Amygdala (tissue), 56 donors: ENCODE measurements around the gene PRIMA1.
A peak's percentile ranks its signal among the peaks of the same experiment; 100 is the strongest.

Source experiments
- DNase-seq, 56 donors: peaks; one replicate each; lab custom pipeline; 2025; lab: John Stamatoyannopoulos, UW

The PRIMA1 gene

GRCh38 chr14:93797536-93797935 is 9.3 kb upstream of the PRIMA1 start:
- DNase-seq = no peak

GRCh38 chr14:93797071-93797470 is 8.8 kb upstream of the PRIMA1 start:
- DNase-seq = no peak

- DNase-seq = no peak
Measured at GRCh38 chr14:93794756-93795155, 6.5 kb upstream of the PRIMA1 start.

DNA sequence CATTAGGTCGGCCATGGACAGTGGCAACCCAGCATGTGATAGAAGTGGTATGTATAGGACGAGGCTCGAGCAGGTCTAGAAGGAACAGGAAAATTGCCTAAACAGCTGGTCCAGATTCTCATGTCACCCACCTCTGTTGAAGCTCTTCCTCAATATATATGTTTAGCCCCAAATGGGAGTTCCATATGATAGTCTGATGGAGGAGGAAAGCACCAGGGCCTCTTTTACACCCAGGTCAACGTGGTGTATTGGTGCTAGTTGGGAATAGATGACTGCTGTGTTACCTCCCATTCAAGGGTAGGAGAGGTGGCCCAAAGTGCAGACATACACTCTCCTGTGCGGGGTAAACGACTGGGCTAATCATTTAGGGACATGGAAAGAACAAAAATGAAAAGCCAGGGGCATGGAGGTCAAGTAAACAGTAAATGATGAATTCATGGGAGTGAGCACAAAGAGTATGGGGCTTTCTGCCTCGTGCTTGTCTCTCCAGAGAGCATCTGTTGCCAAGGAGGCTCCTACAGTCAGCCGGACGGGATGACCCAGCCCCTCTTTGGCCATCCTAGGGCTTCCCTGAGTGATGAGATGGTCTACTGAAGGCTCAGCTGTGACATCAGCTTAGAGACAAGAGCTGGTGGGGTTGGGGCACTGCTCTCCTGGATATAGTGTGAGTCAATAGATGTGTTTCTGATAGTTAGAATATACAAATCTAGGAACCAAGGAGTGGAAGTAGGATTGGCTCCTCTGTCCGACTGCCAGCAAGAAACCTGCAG is 5.5 kb upstream of the PRIMA1 start:
- DNase-seq = no peak

GRCh38 chr14:93792391-93792790 is 4.1 kb upstream of the PRIMA1 start:
- DNase-seq = no peak

GRCh38 chr14:93790966-93791365 is 2.7 kb upstream of the PRIMA1 start:
- DNase-seq = no peak

GRCh38 chr14:93789228-93790130 is 1.2 kb upstream of the PRIMA1 start:
- DNase-seq = peak in 1 of 56 donors; percentile 58

DNA sequence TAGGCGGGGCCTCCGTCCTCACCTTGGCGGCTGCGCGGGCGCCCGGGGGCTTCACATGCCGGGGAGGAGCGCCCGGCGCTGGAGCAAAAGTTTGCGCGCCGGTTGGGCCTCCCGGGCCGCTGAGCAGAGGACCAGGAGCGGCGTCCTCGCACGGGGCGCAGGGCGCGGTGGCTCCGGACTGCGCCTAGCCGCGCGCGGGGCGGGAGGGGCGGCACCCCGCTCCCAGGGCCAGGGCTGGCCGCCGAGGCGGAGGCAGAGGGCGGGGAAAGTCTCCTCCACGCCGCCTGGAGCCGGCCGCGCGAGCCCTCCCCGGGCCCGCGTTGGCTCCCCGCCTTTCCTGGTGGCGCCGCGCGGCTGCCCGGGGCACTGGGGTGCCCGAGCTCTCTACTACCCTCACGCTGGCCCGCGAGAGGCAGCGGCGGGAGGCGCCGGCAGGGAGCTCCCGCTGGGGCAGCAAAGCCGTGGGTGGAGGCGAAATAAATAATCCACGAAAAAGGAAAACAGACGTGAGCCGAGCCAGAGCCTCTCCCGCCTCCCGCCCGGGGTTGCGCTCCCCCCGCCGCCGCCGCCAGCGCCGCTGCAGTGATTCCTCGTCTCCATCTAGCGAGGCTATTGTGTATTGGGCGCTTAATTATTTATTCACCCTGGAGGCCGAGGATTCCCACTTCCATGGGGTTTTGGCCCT is 400 bp upstream of the PRIMA1 start:
- peak in 49 of 56 donors; percentile 14 to 86 (median 60) for DNase-seq

DNA sequence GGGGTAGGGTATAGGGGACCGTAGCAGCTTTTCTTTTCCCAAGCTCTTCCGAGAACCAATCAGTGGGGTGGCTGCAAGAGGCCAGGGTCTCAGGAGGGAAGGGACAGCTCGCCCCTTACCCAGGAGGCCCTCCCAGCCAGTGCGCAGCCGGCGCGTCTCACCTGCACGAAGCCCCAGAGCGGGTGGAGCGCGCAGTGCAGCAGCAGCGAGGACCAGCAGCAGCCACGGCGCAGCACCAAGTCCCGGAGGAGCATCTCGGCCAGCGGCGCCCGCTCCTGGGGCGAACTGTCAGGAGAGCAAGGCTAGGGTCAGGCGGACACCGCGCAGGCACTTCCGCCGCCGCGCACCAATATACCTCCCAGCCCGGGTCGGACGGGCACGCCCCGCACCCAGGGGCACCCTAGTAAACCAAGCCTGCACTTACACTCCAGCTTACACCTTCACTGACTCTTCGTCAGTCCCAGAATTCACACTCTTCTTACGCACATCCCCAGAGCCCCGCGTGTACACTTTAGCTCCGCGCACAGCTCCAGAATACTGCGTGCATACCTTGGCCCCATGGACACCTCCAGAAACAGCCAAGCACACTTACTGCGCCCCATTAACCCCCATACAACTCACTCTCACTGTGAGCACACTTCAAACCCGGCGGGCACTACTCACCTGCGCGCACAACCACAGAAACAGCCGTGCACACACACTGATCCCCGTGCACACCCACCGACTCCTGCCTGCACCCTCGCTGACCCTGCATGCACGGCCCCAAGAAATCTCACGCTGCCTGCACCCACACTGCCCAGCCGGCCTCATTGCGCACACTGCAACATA is 606 bp downstream of the PRIMA1 start:
- DNase-seq = peak in 6 of 56 donors; percentile 8 to 24 (median 20)

DNA sequence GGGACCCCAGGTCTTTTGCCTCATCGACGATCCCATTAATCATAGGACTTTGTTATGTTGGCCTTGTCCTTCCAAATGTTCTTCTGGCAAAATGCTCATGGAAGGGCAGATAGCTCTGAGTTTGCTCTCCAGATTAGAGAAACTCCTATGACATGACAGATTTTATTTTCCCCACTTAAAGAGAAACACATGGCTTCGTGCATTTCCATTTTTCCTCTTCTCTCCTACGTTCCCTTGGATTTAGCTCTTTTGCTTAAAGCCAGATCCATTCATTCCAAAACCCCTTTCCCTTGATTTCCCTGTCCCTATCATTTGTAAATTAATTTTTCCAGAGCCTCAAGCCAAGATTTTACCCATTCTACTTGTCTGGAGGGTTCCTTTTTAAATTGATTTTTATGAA is 2.9 kb downstream of the PRIMA1 start:
- no peak for DNase-seq

GRCh38 chr14:93784878-93785277 is 3.4 kb downstream of the PRIMA1 start:
- no peak for DNase-seq

DNA sequence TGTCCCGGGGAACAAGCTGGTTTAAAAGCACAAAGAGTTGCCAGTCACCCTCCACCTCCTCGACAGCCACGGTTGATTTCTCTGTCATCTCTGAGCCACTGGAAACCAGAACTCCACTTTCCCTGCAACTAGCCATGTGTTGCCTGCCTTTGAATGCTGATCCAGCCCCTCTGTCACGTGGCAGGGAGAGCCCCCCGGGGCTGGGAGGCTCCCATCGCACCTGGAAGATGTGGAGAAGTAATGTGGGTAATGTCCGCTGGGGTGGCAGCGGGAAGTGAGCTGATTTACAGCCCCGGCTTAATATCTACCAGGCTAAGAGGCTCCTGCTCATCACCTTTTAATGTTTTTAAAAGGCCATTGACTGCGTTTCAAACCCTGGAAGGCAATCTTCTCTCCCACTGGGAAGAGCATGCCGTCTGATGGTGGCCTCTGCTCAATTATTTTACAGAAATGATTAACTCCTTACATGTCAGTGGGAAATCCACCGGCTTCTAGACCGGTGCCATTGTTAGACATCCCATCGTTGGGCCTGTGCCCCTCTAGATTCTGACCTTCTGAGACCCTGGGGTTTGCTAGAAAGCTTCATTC is 7.4 kb downstream of the PRIMA1 start:
- no peak for DNase-seq

DNA sequence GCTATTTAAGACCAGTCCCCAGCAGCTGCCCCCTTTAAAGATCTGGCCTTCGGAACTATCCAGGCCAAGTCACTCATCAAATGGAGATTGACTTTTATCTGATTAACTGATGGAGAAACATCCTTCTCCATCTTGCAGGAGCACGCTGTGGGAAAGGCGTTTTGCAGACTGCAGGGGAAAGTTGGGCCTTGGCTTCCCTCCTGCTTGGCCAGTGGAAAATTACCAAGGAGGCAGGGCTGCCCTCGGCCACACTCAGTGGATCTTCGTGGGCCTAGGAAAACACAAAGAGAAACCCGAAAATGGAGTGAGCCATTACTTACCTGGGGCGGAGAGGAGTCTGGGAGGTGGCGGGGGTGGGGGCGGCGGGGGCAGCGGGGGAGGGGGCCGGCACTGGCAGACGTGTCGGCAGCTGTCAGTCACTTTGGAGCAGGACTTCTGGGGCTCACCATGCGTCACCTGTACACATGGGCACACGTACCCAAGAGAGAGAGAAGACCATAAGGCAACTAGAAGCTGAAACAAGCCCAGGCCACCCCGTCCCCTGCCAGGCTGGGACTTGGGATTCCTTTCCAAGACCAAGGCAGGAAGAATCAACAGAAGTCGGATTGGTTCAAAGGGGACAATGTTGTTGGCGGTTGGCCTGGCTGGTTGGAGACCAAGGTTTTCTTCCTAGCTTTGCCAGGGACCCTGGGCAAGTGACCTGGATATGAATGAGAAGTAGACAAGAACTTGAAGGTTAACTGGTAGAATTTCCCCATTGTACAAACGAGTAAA is 9.2 kb downstream of the PRIMA1 start:
- DNase-seq = peak in 6 of 56 donors; percentile 12 to 34 (median 20)

- peak in 1 of 56 donors; percentile 25 for DNase-seq
Measured at GRCh38 chr14:93778453-93778852, 9.8 kb downstream of the PRIMA1 start.

DNA sequence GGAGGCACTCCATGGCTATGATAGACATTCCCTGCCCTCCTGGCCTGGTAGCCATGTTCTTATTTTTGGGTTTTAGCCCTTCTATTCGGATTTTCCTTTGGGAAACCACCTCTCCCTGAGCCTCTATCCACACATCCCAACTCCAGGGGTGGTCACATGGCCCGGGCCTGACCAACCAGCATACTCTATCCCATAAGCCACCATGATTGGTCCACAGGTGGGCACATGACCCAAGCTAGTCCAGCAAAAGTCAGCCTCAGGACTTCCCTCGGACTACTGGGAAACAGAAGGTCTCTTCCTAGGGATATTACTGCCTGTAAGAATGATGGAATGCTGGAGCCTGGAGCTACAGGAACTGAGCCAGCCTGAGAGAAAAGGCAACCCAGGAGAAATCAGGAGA is 12.5 kb downstream of the PRIMA1 start:
- no peak for DNase-seq

DNA sequence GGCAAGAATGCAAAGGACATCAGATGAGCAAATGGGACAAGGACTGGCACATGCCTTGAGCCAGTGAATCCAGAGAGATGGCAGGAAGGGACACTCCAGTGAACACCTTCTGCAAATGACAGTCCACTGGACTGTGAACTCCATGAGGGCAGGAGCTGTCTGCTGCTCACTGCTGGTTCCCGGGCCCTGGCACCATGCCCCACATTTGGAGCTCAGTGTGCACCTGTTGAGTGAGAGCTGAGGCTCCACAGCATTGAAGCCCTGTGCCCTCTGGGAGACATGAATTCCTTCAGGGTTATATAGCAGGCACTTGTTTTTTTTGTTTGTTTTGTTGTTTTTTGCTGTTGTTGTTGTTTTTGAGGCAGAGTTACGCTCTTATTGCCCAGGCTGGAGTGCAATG is 13.1 kb downstream of the PRIMA1 start:
- no peak for DNase-seq

DNA sequence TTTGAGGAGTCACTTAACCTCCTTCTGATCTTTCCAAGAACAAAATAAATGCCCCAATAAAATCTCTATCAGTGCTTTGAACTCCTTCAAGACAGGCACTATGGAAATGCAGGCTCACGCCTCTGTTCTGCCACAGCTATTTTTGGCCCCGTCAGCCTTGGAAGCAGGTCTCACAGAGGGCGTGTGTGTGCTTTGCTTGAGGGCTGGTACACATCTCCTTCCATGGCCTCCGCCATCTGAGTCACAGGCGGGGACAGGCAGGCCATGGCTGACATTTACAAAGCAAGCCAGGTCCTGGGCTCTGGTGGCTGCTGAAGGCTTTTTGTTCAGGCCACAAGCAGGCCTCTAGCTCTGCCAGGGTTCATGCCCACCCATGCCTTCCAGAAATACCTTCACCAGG is 16.0 kb downstream of the PRIMA1 start:
- no peak for DNase-seq

- no peak for DNase-seq
Measured at GRCh38 chr14:93765970-93766369, 22.3 kb downstream of the PRIMA1 start.

- DNase-seq = no peak
Measured at GRCh38 chr14:93765155-93765554, 23.1 kb downstream of the PRIMA1 start.
